HCT116 (cell line): Measurements from ENCODE around the gene NUP210.

Source experiments
- CEBPB ChIP-seq: IDR thresholded peaks from 2 replicates; pipeline ENCODE4 v1.6.1; 2012; ENCODE audit warnings: low read depth
- POLR2A ChIP-seq: IDR thresholded peaks from 2 replicates; pipeline ENCODE4 v1.7.0; 2011; ENCODE audit warnings: borderline replicate concordance; ENCODE audit not compliant: insufficient read depth, insufficient read length; ENCODE audit errors: extremely low read depth
- SIN3A ChIP-seq: IDR thresholded peaks from 2 replicates; pipeline ENCODE4 v1.6.1; 2012; ENCODE audit warnings: low read depth
- SRF ChIP-seq: IDR thresholded peaks from 2 replicates; pipeline ENCODE4 v1.6.1; 2012; ENCODE audit warnings: low read depth
- ZFX ChIP-seq: fragments of 450-650 bp; IDR thresholded peaks from 2 replicates; pipeline ENCODE4 v1.6.1; 2017
- ZNF274 ChIP-seq: fragments of 200-500 bp; sonication (Bioruptor generic); IDR thresholded peaks from 2 replicates; pipeline ENCODE4 v1.6.1; 2014; ENCODE audit warnings: mild to moderate bottlenecking, low read depth, low read length, inconsistent platforms
- TF ChIP-seq, protein P1 (sequence below), 3 experiments: fragments of 200-600 bp in 1 of 3; sonication (generic) in 1 of 3; IDR thresholded peaks in 2 of 3; conservative IDR thresholded peaks in 1 of 3; 2 replicates each; pipeline ENCODE4 v1.5.1; 2012 to 2017; ENCODE audit warnings: low read depth in 2 of 3, low read length in 2 of 3, antibody characterized with exemption in 1 of 3, borderline replicate concordance in 1 of 3, control low read depth in 1 of 3, mild to moderate bottlenecking in 1 of 3, mixed read lengths in 1 of 3, mixed run types in 1 of 3, moderate library complexity in 1 of 3; ENCODE audit not compliant: insufficient read depth in 1 of 3

DNA sequence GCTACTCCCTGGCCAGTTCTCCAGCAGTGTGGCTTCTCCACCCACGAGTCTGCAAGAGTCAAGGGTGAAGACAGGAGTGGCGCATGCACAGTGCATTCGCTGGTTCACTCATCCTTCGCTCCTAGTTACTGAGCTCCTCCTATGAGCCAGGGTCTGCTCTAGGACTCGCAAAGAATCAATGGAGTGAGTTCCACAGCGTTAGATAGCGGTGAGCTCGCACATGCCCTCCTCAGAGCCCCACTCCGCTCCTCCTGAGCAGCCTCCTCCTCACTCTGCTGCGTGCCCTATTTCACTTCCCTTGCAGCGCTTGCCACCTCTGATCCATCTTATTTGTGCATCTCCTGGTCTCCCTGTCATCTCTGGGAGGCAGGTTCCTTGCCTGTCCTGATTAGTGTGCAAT, 63.0 kb downstream of the NUP210 start:
- TF ChIP-seq ZNF274 (no peak), SRF (no peak), ZFX (no peak), CEBPB (no peak), POLR2A (no peak), SIN3A (no peak)
- TF ChIP-seq, protein P1, sequence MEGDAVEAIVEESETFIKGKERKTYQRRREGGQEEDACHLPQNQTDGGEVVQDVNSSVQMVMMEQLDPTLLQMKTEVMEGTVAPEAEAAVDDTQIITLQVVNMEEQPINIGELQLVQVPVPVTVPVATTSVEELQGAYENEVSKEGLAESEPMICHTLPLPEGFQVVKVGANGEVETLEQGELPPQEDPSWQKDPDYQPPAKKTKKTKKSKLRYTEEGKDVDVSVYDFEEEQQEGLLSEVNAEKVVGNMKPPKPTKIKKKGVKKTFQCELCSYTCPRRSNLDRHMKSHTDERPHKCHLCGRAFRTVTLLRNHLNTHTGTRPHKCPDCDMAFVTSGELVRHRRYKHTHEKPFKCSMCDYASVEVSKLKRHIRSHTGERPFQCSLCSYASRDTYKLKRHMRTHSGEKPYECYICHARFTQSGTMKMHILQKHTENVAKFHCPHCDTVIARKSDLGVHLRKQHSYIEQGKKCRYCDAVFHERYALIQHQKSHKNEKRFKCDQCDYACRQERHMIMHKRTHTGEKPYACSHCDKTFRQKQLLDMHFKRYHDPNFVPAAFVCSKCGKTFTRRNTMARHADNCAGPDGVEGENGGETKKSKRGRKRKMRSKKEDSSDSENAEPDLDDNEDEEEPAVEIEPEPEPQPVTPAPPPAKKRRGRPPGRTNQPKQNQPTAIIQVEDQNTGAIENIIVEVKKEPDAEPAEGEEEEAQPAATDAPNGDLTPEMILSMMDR (IDR thresholded peaks at IDR 0.05 in 2 of 3, conservative IDR thresholded peaks at IDR 0.05 in 1 of 3; ENCODE audit: borderline replicate concordance in 1 of 3, insufficient read depth in 1 of 3, low read depth in 2 of 3, low read length in 2 of 3), result no peak
